Neural cell (in vitro differentiated cells): Measurements from ENCODE around the gene HCK. TPM values are rescaled to one million over a fixed set of nuclear protein-coding genes. Genes with fewer than 3 reads are reported as not detected.

ENCODE experiments used
- H2AFZ ChIP-seq: fragments of 200-600, 300-800 bp; sonication (generic), shearing (Covaris generic); 2 replicates; pipeline ENCODE4 v1.6.0; 2014; ENCODE audit warnings: low read depth, mild to moderate bottlenecking, antibody characterized with exemption, low read length, moderate library complexity
- H3F3A ChIP-seq: fragments of 200-600 bp; shearing (Covaris generic); 2 replicates; pipeline ENCODE4 v1.6.1; 2016; ENCODE audit warnings: mild to moderate bottlenecking, moderate library complexity, mixed read lengths, antibody characterized with exemption, low read length; ENCODE audit not compliant: insufficient read depth, poor library complexity, severe bottlenecking
- H3K27ac ChIP-seq: fragments of 200-600, 300-800 bp; sonication (generic), shearing (Covaris generic); 2 replicates; pipeline ENCODE4 v1.5.1; 2014; ENCODE audit warnings: mild to moderate bottlenecking, low read length, moderate library complexity
- H3K27me3 ChIP-seq: fragments of 300-800, 200-600 bp; sonication (generic), shearing (Covaris generic); 2 replicates; pipeline ENCODE4 v1.6.0; 2014; ENCODE audit warnings: mild to moderate bottlenecking, low read depth, low read length, moderate library complexity; ENCODE audit not compliant: insufficient read depth
- H3K36me3 ChIP-seq: fragments of 300-800, 200-600 bp; sonication (generic), shearing (Covaris generic); 2 replicates; pipeline ENCODE4 v1.5.1; 2014; ENCODE audit warnings: mild to moderate bottlenecking, antibody characterized with exemption, low read length, moderate library complexity; ENCODE audit not compliant: insufficient read depth
- H3K4me2 ChIP-seq: fragments of 300-800, 200-600 bp; sonication (generic), shearing (Covaris generic); 2 replicates; pipeline ENCODE4 v1.6.0; 2014; ENCODE audit warnings: mild to moderate bottlenecking, low read length
- H3K4me3 ChIP-seq: fragments of 300-800, 200-600 bp; sonication (generic), shearing (Covaris generic); 2 replicates; pipeline ENCODE4 v1.5.1; 2014; ENCODE audit warnings: mild to moderate bottlenecking, low read length, moderate library complexity
- H3K79me2 ChIP-seq: fragments of 200-600 bp; shearing (Covaris generic); replicated peaks from 2 replicates; pipeline ENCODE4 v1.6.0; 2014; ENCODE audit warnings: mild to moderate bottlenecking, low read length, moderate library complexity; ENCODE audit not compliant: insufficient read depth
- H3K9ac ChIP-seq: fragments of 300-800, 200-600 bp; sonication (generic), shearing (Covaris generic); 2 replicates; pipeline ENCODE4 v1.6.1; 2016; ENCODE audit warnings: mild to moderate bottlenecking, low read length, mixed read lengths
- H3K9me2 ChIP-seq: fragments of 200-600 bp; shearing (Covaris generic); 2 replicates; pipeline ENCODE4 v1.6.1; 2016; ENCODE audit warnings: mild to moderate bottlenecking, low read length, mixed read lengths; ENCODE audit not compliant: insufficient read depth
- H3K9me3 ChIP-seq: fragments of 200-600, 300-800 bp; sonication (generic), shearing (Covaris generic); 2 replicates; pipeline ENCODE4 v1.6.1; 2016; ENCODE audit warnings: mild to moderate bottlenecking, mixed run types, low read length, moderate library complexity, mixed read lengths
- H4K20me1 ChIP-seq: fragments of 200-600 bp; shearing (Covaris generic); 2 replicates; pipeline ENCODE4 v1.6.1; 2016; ENCODE audit warnings: mild to moderate bottlenecking, mixed run types; ENCODE audit not compliant: insufficient read depth
- CTCF ChIP-seq: fragments of 450-650 bp; IDR thresholded peaks from 2 replicates; pipeline ENCODE4 v1.5.1; 2014; ENCODE audit warnings: antibody characterized with exemption, mild to moderate bottlenecking, moderate library complexity; ENCODE audit not compliant: poor library complexity, severe bottlenecking
- EP300 ChIP-seq: fragments of 450-650 bp; conservative IDR thresholded peaks from 2 replicates; pipeline ENCODE4 v1.6.1; 2014; ENCODE audit warnings: antibody characterized with exemption, mild to moderate bottlenecking, moderate library complexity; ENCODE audit not compliant: poor library complexity, severe bottlenecking
- EZH2 ChIP-seq: fragments of 200-600, 300-800 bp; shearing (Covaris generic), sonication (generic); IDR thresholded peaks from 2 replicates; pipeline ENCODE4 v1.6.1; 2014; ENCODE audit warnings: antibody characterized with exemption, low read length, borderline replicate concordance, mild to moderate bottlenecking; ENCODE audit not compliant: insufficient read depth, poor library complexity, severe bottlenecking
- MXI1 ChIP-seq: fragments of 450-650 bp; conservative IDR thresholded peaks from 2 replicates; pipeline ENCODE4 v1.6.1; 2014; ENCODE audit warnings: antibody characterized with exemption, mild to moderate bottlenecking; ENCODE audit not compliant: poor library complexity, severe bottlenecking
- POLR2AphosphoS5 ChIP-seq: IDR thresholded peaks from 2 replicates; pipeline ENCODE4 v1.6.1; 2012
- RAD21 ChIP-seq: fragments of 450-650 bp; conservative IDR thresholded peaks from 2 replicates; pipeline ENCODE4 v1.6.1; 2014; ENCODE audit warnings: antibody characterized with exemption, mild to moderate bottlenecking, moderate library complexity
- REST ChIP-seq: IDR thresholded peaks from 2 replicates; pipeline ENCODE4 v1.6.1; 2012; ENCODE audit warnings: borderline replicate concordance
- SMC3 ChIP-seq: fragments of 450-650 bp; conservative IDR thresholded peaks from 2 replicates; pipeline ENCODE4 v1.6.1; 2014; ENCODE audit warnings: antibody characterized with exemption, mild to moderate bottlenecking, moderate library complexity; ENCODE audit not compliant: poor library complexity
- TAF1 ChIP-seq: IDR thresholded peaks from 2 replicates; pipeline ENCODE4 v1.6.1; 2012; ENCODE audit warnings: low read depth
- polyA plus RNA-seq: library from polyadenylated mRNA; depleted of rRNA; stranded (reverse); fragments of >200 nt; gene quantifications from 2 replicates; pipeline ENCODE4 v1.2.3, GENCODE V29; 2014

HCK gene
- polyA plus RNA-seq, 1 donor from 2014 or later, result 0.58 TPM

GRCh38 chr20:32034581-32035425 is 17.2 kb upstream of the HCK start:
- Histone ChIP-seq H3F3A (no peaks in the 10 kb centered on the region), H3K36me3 (no peaks in the 10 kb centered on the region), H3K27me3 (peaks cover 20% of the 10 kb centered on the region), H3K79me2 (no peaks in the 10 kb centered on the region), H3K4me2 (no peak overlapping the region), H3K27ac (no peak overlapping the region), H2AFZ (no peak overlapping the region), H3K9ac (no peak overlapping the region), H4K20me1 (no peaks in the 10 kb centered on the region), H3K9me3 (no peaks in the 10 kb centered on the region), H3K4me3 (no peak overlapping the region), H3K9me2 (no peaks in the 10 kb centered on the region)
- TF ChIP-seq EZH2, result no peak
- TF ChIP-seq RAD21, result no peak
- TF ChIP-seq CTCF, result no peak
- no peak for TF ChIP-seq TAF1
- TF ChIP-seq SMC3, result no peak
- no peak for TF ChIP-seq MXI1
- TF ChIP-seq POLR2AphosphoS5, result no peak
- no peak for TF ChIP-seq REST
- no peak for TF ChIP-seq EP300

- Histone ChIP-seq H3K27ac (no peak overlapping the region), H3K9ac (no peak overlapping the region), H3K4me2 (no peak overlapping the region), H3K9me2 (no peaks in the 10 kb centered on the region), H3K9me3 (no peaks in the 10 kb centered on the region), H2AFZ (no peak overlapping the region), H3K4me3 (no peak overlapping the region), H3K27me3 (peaks cover 20% of the 10 kb centered on the region), H3K36me3 (no peaks in the 10 kb centered on the region), H4K20me1 (no peaks in the 10 kb centered on the region), H3K79me2 (no peaks in the 10 kb centered on the region), H3F3A (no peaks in the 10 kb centered on the region)
- TF ChIP-seq MXI1, result no peak
- no peak for TF ChIP-seq REST
- no peak for TF ChIP-seq EZH2
- no peak for TF ChIP-seq RAD21
- TF ChIP-seq CTCF, result no peak
- TF ChIP-seq EP300, result no peak
- TF ChIP-seq SMC3, result no peak
- no peak for TF ChIP-seq TAF1
- TF ChIP-seq POLR2AphosphoS5, result no peak
Measured at GRCh38 chr20:32035426-32035779, 16.6 kb upstream of the HCK start.
